NK-92 (cell line): ENCODE measurements around the gene RFTN2.
"Not testable (repeated sequence)": the region's sequence is repeated elsewhere in the genome, so short reads cannot be mapped to it uniquely, and the experiment has no call there.

ENCODE experiments used
- DNase-seq: peaks from one replicate; lab custom pipeline; 2025; ENCODE audit not compliant: unreplicated experiment; lab: John Stamatoyannopoulos, UW

RFTN2 gene

DNA sequence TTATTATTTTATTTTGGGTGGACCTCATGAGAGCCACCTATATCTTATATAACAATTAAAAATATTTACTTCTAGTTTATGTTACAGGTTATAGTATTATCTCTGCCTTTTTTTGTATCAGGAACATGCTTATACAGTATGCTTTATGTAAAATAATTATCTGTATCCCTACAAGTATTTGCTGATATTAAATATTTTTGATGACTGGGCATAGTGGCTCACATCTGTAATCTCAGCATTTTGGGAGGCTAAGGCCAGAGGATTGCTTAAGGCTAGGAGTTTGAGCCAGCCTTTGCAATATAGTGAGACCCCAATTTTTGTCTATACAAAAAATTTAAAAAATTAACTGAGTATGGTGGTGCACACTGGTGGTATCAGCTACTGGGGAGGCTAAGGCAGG lies 119.9 kb downstream of the RFTN2 start:
- DNase-seq, result no peak

DNA sequence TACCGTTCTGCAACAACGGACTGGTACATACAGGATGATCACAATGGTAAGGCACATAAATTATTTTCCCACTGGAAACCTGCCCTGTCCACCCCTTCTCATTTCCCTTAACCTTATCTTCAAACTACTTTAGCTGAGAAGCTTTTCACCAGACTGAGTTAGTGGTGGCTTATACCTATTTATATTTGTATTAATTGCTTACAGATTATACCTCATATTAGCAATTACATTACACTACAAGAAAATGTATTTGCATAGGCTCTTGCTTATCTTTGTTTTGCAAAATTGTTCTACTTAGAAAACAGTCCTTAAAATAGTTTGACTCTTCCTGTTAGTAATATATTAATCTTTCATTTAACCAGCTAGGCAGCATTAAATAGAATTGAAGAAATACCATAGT lies 124.1 kb downstream of the RFTN2 start:
- DNase-seq, result not testable (repeated sequence)

DNA sequence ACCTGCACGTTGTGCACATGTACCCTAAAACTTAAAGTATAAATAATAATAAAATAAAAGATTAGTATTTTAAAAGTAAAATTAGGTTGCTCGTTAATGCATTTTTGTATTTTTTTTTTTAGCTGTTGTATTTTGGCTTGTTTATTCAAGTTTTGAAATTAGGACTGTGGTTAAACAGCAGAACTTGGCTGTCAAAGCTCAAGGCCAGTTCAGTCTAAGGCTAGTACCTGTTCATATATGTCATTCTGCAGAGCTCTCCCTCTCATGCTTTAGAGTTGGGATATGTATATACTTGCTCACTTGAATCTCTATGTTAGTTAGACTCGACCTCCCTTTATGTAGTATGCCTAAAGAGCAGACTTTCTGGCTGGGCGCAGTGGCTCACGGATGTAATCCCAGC lies 126.8 kb downstream of the RFTN2 start:
- no peak for DNase-seq

DNA sequence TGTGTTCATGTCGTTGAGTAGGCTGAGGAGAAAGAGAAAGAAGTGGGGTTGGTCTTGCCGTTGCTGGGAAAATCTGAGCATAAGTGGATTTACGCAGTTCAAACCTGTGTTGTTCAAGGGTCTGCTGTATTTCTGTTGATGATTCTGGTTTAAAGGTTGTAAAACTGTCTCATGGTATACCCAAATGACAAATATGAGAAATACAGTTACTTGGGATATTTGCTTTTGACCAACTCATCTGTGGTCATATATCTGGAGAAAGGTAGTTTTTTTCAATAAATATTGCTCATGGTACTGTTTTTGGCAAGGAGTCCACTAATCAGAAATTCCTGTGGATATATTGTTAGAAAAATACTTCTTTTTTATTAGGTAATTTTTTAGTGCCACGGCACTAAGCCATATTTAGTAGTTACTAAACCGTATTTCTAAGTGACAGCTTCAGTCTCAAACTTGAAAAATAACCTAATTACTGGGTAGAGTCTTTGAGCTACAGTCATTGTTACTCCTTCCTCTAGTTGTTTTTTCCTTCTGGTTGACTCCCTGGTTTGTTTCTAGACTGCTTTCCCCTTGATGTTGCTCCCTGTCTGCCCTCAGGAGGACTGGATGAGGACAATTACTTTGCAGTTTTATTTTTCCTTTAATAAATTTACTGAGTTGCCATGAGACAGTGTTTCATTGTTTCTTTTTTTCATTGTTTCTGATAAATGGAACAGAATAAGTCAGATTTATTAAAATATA lies 128.1 kb downstream of the RFTN2 start:
- DNase-seq, result no peak

DNA sequence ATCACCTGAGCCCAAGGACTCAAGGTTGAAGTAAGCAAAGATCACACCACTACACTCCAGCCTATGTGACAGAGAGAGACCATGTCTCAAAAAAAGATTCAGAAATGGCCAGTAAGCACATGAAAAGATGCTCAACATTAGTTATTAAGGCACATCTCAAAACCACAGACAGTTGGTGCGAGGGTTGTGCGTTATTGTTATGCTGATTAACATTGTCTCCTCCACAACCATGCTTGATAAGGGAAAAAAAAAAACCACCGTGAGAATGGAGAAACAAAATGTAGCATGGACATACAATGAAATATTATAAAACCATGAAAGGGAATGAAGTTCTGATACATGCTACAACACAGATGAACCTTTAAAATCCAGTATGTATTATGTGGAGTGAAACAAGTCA lies 132.2 kb downstream of the RFTN2 start:
- no peak for DNase-seq

DNA sequence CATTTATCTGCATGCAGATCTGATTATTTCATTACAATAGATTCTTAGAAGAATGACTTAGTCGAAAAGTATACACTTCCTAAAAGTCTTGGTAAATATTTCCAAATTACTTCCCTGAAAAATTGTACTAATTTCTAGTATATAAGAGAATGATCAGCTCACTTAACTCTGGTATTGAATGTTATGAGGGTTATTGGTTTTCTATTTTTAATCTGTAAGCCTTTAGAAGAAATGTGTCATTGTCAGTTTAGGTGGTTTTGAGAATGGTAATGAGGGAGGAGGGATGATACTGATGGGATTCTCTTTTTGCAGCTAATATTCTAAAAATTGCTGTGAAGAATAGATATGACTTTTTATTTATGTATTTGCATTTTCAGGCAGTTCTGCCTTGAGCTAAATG lies 135.7 kb downstream of the RFTN2 start:
- no peak for DNase-seq

DNA sequence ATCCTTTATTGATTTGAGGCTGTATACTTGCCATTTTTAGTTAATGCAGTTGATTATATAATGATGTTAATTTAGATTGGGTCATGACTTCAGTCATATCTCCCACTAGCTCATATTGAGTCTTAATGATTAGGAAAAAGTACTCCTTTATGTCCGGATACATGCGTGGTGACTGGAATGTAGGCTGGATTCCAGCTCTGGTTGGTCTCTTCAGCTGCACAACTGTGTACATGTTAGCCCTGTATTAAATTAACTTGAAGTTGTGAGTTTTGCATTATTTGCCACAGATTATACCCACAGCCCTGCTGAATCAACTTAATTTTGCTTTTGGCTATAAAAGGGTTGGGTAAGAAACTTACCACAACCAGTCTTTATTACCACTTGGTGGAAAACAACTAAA lies 137.0 kb downstream of the RFTN2 start:
- no peak for DNase-seq
